RWPE1 (cell line): Measurements from ENCODE around the gene FBLN1.
"Not testable (repeated sequence)": the region's sequence is repeated elsewhere in the genome, so short reads cannot be mapped to it uniquely, and the experiment has no call there.

Experiments used
- CTCF ChIA-PET: fragments of 350-600 bp; sonication (Branson Sonifier 250); formaldehyde crosslinking; extraction: SDS; loops from one replicate; lab custom pipeline; 2021; lab: Yijun Ruan, JAX
- POLR2A ChIA-PET: fragments of 400-600 bp; formaldehyde crosslinking; extraction: SDS; loops from one replicate; lab custom pipeline; 2020; ENCODE audit warnings: antibody characterized with exemption; ENCODE audit not compliant: low non-redundant PET; lab: Yijun Ruan, JAX
- DNase-seq: peaks from one replicate; pipeline ENCODE4 v3.0.0; 2012; ENCODE audit warnings: low spot score
- H3K27ac ChIP-seq: fragments of 450-650 bp; 2 replicates; pipeline ENCODE4 v1.5.1; 2017
- TF ChIP-seq, protein P1 (sequence below): fragments of 450-650 bp; conservative IDR thresholded peaks from 2 replicates; pipeline ENCODE4 v1.5.1; 2017; ENCODE audit warnings: low read depth, mild to moderate bottlenecking

The FBLN1 gene

DNA sequence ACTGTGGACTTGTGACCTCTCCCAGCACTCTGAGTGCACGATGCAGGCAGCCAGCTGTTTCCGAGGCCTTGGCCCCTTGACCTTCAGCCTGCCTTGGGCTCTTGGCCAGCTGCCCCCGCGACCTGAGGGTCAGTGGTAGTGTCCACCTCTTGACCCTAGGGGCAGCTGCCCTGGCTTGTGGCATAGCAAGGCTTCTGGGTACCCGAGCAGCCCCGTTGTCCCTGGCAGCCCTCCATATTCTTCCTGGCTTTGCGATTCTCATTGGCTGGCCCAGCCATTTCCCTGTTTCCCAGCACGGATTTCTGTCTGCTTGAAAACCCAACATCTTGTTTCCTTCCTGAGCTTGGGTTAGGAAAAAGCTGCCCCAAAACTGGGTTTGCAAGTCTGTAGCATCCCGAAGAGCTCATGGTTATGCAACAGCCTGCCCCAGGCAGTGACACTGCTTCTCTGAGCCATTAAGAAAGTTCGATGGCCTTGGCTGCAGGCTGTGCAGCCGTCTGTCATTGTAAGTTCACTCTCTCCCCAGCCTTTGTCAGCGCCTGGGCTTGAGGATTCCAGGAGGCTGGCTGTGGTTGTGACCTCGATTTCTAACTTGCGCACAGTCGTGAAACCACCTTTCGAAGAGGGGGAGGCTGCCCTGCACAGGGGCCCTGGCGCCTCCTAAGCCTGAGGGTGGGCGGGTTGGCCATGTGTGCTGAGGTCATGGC lies 48.8 kb downstream of the FBLN1 start:
- peak overlapping the region; percentile 91 for H3K27ac ChIP-seq
- DNase-seq: no peak
- POLR2A ChIA-PET: no interaction called here
- TF ChIP-seq, protein P1, sequence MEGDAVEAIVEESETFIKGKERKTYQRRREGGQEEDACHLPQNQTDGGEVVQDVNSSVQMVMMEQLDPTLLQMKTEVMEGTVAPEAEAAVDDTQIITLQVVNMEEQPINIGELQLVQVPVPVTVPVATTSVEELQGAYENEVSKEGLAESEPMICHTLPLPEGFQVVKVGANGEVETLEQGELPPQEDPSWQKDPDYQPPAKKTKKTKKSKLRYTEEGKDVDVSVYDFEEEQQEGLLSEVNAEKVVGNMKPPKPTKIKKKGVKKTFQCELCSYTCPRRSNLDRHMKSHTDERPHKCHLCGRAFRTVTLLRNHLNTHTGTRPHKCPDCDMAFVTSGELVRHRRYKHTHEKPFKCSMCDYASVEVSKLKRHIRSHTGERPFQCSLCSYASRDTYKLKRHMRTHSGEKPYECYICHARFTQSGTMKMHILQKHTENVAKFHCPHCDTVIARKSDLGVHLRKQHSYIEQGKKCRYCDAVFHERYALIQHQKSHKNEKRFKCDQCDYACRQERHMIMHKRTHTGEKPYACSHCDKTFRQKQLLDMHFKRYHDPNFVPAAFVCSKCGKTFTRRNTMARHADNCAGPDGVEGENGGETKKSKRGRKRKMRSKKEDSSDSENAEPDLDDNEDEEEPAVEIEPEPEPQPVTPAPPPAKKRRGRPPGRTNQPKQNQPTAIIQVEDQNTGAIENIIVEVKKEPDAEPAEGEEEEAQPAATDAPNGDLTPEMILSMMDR: no peak
- CTCF ChIA-PET: interaction anchor here (0.6 kb wide), 1 partner anchor 545 kb away, joined by 3 read pairs; no protein-coding TSS in a partner anchor

DNA sequence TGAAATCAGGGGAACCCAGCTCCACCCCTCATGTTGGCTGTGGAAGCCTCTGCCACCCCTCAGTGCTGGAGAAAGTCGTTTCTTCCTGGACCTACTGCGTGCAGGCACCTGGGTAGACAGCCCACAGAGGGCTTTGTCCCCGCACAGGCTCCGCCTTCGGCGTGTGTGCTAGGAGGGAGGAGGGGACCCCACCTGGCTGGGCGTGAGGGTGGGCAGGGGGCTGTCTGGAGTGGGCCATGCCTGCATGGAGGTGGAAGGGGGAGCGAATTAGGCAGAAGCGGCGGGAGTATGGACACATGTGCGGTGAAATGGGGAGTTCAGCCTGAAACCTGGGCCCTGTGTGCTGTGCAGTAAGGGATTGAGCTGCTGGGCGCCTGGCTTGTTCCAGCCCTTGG lies 49.3 kb downstream of the FBLN1 start:
- peak overlapping the region; percentile 91 for H3K27ac ChIP-seq
- CTCF ChIA-PET: interaction anchor here (1.2 kb wide), 1 partner anchor 111 kb away, joined by 3 read pairs; no protein-coding TSS in a partner anchor

DNA sequence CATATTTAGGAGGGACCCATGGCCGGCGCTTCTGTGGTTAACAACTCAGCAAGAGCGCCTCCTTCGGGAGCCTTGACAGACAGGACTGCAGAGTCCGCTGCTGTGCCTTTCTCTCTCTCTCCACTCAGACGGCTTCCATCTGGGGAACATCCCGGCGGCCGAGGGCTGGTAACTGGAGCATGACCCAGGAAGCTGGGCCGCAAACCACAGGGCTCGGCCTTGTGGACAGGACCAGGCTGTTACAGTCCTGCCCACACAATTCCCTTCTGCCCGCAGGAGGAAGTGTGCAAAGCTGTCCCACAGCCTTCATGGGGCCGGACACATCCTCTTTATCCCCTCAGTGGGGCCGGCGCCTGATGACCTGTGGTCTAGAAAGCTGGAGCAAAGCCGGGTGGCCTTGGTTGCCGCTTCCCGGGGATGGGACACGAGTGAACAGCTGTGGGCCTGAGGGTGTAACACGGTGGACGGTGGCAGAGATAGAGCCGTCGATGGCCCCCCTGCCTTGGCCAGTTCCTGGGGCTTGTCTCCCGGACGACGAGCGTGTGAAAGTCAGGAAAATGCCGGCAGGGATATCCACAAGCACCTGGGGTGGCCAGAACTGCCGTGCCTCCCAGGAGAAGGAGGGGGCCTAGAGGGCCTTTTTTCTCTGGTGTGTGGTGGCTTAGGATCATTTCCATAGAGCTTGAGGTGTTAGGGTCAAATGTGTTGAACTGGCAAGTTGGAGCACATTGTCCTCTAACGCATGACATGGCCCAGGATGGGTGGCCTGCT lies 50.1 kb downstream of the FBLN1 start:
- H3K27ac ChIP-seq: peak overlapping the region; percentile 91
- no peak for DNase-seq
- TF ChIP-seq, protein P1: no peak
- ChIA-PET POLR2A (no interaction called here), CTCF (interaction anchor here (0.5 to 1.2 kb wide), 5 partner anchors 112 to 393 kb away, joined by 3 to 4 read pairs (median 3); no protein-coding TSS in a partner anchor)

More for the DNA sequence above, 49.3 kb downstream of the FBLN1 start:
- no peak for DNase-seq
- POLR2A ChIA-PET: no interaction called here
- TF ChIP-seq, protein P1: no peak

DNA sequence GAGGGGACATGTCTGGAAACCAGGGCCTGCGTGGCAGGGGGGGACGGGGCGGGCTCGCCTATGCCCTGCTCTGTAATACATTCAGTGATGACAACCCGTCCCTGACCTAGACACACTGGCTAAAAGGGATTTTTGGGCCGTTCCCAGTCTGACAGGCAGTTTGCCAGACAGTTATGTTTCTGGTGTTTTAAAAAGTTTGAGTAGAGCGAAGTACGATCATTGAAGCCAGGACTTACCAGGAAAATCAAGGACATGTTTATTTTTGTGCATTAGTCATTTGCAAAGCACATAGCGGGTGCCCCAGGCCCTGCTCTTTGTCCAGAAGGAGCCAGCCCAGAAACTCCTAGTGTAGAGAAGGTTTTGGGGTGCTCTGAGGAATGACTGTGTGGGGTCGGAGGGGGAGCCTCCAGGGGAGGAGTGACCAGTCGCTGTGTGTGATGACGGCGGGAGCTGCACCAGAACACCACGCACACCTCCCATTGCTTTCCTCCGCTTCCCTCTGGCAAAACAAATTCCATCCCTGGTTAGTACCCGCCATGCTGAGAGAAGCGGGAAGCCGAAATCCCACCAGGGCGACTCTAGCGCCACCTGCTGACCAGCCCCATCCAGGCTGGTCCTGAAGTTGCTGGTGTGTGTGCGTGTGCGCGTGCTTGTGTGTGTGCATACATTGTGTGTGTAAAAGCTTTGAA lies 50.8 kb downstream of the FBLN1 start:
- H3K27ac ChIP-seq: peak overlapping the region; percentile 91
- DNase-seq: peak; percentile 78
- POLR2A ChIA-PET: no interaction called here
- TF ChIP-seq, protein P1: peak; percentile 93
- CTCF ChIA-PET: interaction anchor here (0.5 to 1.4 kb wide), 9 partner anchors 50 to 787 kb away, joined by 3 to 5 read pairs (median 3); no protein-coding TSS in a partner anchor

DNA sequence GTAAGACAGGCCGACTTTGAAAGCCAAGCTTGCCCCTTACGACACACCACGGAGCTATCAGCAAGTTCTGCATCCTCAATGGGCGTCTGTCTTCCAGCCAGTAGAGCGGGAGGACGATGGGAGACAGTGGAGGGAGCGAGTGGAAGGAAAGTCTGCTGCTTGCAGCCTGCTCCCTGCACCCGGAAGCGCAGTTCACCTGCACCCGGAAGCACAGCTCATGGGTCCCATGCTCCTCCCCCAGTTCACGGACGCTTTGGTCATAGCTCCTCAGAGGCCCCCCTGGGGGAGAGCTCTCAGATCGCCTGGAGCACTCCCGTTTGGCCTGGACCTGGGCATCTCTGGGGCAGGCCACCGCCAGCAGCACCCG lies 51.3 kb downstream of the FBLN1 start:
- ChIA-PET CTCF (interaction anchor here (0.6 to 1.4 kb wide), 6 partner anchors 50 to 787 kb away, joined by 3 to 5 read pairs (median 4); no protein-coding TSS in a partner anchor), POLR2A (no interaction called here)
- H3K27ac ChIP-seq: peak overlapping the region; percentile 91
- TF ChIP-seq, protein P1: peak; percentile 47
- DNase-seq: peak; percentile 9

DNA sequence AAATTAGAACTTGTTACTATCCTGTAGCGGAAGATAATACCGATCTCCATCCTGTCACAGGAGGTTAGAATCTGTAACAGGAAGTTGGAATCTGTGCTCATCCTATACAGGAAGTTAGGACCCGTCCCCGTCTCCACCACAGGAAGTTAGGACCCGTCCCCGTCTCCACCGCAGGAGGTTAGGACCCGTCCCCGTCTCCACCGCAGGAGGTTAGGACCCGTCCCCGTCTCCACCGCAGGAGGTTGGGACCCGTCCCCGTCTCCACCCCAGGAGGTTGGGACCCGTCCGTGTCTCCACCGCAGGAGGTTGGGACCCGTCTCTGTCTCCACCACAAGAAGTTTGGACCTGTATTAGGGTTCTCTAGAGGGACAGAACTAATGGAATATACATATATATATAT lies 52.2 kb downstream of the FBLN1 start:
- no peak overlapping the region for H3K27ac ChIP-seq
- TF ChIP-seq, protein P1: no peak
- CTCF ChIA-PET: interaction anchor here (1.4 kb wide), 1 partner anchor 94 kb away, joined by 4 read pairs; no protein-coding TSS in a partner anchor
- no peak for DNase-seq
- POLR2A ChIA-PET: no interaction called here

DNA sequence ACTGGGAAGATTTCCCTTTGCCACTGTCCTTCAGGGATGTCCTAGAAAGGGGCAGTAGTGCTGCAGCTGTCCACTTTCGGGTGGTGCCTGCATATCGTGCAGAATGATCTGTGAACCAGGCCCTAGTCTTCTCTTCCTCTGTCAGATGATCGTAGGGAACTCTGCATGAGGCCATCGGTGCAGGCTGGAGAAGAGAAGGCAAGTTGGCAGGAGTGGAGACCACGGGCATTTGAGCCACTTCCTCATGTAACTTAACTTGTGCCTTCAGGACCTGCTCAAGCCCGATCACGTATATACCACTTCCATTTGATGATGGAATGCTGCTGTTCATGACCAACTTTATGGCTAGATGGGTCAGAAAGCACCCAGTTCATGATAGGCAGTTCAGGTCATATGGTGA lies 55.2 kb downstream of the FBLN1 start:
- DNase-seq, POLR2A ChIA-PET, CTCF ChIA-PET, H3K27ac ChIP-seq: not testable (repeated sequence)

DNA sequence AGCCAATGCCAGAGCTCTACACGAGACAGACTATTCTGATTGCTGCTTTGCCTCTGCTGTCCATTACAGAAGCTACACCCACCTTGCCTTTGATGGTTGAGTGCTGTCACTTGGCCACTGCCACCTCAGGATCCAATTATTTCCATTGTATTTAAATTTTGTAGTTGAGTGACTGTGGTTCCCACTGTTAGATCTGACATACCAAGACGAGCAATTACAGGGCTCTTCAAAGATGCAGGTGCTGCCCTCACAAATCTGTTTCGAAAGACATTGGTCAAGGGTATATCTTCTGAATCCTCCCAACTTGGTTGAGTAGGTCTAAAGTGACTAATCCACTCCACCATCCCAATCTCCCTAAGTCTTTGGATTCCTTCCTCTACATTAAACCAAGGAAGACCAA lies 57.4 kb downstream of the FBLN1 start:
- CTCF ChIA-PET, POLR2A ChIA-PET, DNase-seq, H3K27ac ChIP-seq: not testable (repeated sequence)

DNA sequence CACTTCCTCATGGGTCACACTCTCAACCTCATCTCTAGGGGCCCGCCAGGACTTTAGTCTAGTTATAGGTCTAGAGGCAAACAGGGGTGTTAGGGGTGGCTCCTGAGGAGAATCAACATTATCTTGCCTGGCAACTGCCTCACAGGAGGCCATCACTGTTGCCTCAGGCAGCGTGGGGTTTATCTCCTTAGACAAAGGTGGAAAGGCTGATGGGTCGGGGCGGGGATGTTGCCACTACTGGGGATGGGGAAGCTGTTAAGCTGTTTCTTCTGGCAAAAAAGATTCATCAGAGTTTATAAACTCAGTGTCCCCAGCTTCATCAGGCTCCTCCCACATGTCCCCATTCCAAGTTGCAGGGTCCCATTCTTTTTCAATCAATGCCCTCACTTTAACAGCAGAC lies 58.1 kb downstream of the FBLN1 start:
- CTCF ChIA-PET: interaction anchor here (0.6 kb wide), 1 partner anchor 205 kb away, joined by 4 read pairs; no protein-coding TSS in a partner anchor
- DNase-seq, H3K27ac ChIP-seq, POLR2A ChIA-PET: not testable (repeated sequence)
